GM13976 (cell line): Measurements from ENCODE around the gene DCX.

Experiments used
- DNase-seq: peaks from one replicate; pipeline ENCODE4 v3.0.0; 2012; ENCODE audit warnings: low spot score
- CTCF ChIP-seq: IDR thresholded peaks from 2 replicates; pipeline ENCODE4 v1.5.1; 2012; ENCODE audit warnings: borderline replicate concordance, mild to moderate bottlenecking; ENCODE audit not compliant: insufficient read depth; ENCODE audit errors: extremely low read depth, missing control alignments, control extremely low read depth
- in situ Hi-C: fragments of 300-500 bp; cut with MboI; formaldehyde crosslinking; loops from one replicate; pipeline ENCODE4 v1.12.0; 2022; ENCODE audit warnings: low sequenced_read_pairs, mixed read lengths, inconsistent platforms; ENCODE audit not compliant: unreplicated experiment

Gene DCX

GRCh38 chrX:111435469-111435868 lies 23.5 kb upstream of the DCX start:
- no peak for TF ChIP-seq CTCF
- DNase-seq: no peak
- in situ Hi-C loops: no loop called here

- in situ Hi-C loops: no loop called here
- TF ChIP-seq CTCF: no peak
- DNase-seq: no peak
These were observed 19.0 kb upstream of the DCX start for GRCh38 chrX:111431001-111431400.

GRCh38 chrX:111411557-111411956 lies 435 bp downstream of the DCX start:
- TF ChIP-seq CTCF: no peak
- in situ Hi-C loops: no loop called here
- no peak for DNase-seq

GRCh38 chrX:111410590-111411078 lies 1.4 kb downstream of the DCX start:
- no peak for DNase-seq
- no peak for TF ChIP-seq CTCF
- in situ Hi-C loops: no loop called here

- no peak for DNase-seq
- in situ Hi-C loops: no loop called here
- TF ChIP-seq CTCF: no peak
These were observed 2.7 kb downstream of the DCX start for GRCh38 chrX:111409326-111409725.

- DNase-seq: no peak
- in situ Hi-C loops: no loop called here
- TF ChIP-seq CTCF: no peak
These were observed 4.0 kb downstream of the DCX start for GRCh38 chrX:111407948-111408347.

GRCh38 chrX:111402344-111402743 lies 9.6 kb downstream of the DCX start:
- no peak for TF ChIP-seq CTCF
- DNase-seq: no peak
- in situ Hi-C loops: no loop called here
